Nephron (organoid): ENCODE data around the gene BABAM2.

Source experiments
- H3K27ac Mint-ChIP-seq, 3 experiments: 2 replicates each; pipeline ENCODE4 v1.8.0; 2020; ENCODE audit warnings: mixed read lengths in 3 of 3, mild to moderate bottlenecking in 2 of 3, moderate library complexity in 1 of 3
- H3K27me3 Mint-ChIP-seq: 2 replicates; pipeline ENCODE4 v1.8.0; 2021; ENCODE audit warnings: low read depth, mild to moderate bottlenecking, moderate library complexity, mixed read lengths
- H3K36me3 Mint-ChIP-seq: 2 replicates; pipeline ENCODE4 v1.8.0; 2020; ENCODE audit warnings: low read depth, mixed read lengths
- H3K4me1 Mint-ChIP-seq: 2 replicates; pipeline ENCODE4 v1.8.0; 2020; ENCODE audit warnings: mixed read lengths
- H3K4me3 Mint-ChIP-seq, 3 experiments: 2 replicates each; pipeline ENCODE4 v1.8.0; 2020; ENCODE audit warnings: mild to moderate bottlenecking in 3 of 3, mixed read lengths in 3 of 3, moderate library complexity in 2 of 3
- H3K9me3 Mint-ChIP-seq: 2 replicates; pipeline ENCODE4 v1.8.0; 2020; ENCODE audit warnings: mixed read lengths
- TF ChIP-seq, protein P1 (sequence below), 3 experiments: fragments of 200-600 bp; sonication (generic); IDR thresholded peaks; one replicate each; pipeline ENCODE4 v1.5.0; 2021; ENCODE audit warnings: antibody characterized with exemption in 3 of 3; ENCODE audit not compliant: unreplicated experiment in 3 of 3

Gene BABAM2

DNA sequence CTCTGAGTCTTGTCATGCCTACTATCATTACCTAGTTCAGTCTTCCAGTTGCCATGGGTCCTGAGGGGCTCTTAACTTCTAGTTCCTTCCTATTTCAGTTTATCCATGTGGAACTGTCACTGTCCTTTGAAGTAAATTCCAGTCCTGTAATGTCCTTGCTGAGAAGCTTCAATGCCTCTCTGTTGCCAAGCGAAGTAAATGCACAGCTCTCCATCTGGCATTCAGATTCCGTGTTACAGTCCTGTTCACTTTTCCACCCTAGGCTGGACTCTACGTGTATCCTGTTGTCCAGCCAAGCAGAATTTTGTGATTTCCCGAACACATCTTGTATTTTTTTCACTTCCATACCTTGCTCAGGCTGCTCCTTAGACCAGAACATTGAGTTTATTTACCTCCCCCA, 245.3 kb downstream of the BABAM2 start:
- Mint-ChIP-seq H3K27me3 (no peaks in the 10 kb centered on the region), H3K27ac (peak overlapping the region in 2 of 3 experiments; percentile 88 to 93), H3K9me3 (no peaks in the 10 kb centered on the region), H3K4me3 (no peak overlapping the region), H3K36me3 (peaks cover 9% of the 10 kb centered on the region), H3K4me1 (peaks cover 55% of the 10 kb centered on the region)
- TF ChIP-seq, protein P1, sequence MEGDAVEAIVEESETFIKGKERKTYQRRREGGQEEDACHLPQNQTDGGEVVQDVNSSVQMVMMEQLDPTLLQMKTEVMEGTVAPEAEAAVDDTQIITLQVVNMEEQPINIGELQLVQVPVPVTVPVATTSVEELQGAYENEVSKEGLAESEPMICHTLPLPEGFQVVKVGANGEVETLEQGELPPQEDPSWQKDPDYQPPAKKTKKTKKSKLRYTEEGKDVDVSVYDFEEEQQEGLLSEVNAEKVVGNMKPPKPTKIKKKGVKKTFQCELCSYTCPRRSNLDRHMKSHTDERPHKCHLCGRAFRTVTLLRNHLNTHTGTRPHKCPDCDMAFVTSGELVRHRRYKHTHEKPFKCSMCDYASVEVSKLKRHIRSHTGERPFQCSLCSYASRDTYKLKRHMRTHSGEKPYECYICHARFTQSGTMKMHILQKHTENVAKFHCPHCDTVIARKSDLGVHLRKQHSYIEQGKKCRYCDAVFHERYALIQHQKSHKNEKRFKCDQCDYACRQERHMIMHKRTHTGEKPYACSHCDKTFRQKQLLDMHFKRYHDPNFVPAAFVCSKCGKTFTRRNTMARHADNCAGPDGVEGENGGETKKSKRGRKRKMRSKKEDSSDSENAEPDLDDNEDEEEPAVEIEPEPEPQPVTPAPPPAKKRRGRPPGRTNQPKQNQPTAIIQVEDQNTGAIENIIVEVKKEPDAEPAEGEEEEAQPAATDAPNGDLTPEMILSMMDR (IDR thresholded peaks at IDR 0.05; ENCODE audit: unreplicated experiment in 3 of 3), result no peak

DNA sequence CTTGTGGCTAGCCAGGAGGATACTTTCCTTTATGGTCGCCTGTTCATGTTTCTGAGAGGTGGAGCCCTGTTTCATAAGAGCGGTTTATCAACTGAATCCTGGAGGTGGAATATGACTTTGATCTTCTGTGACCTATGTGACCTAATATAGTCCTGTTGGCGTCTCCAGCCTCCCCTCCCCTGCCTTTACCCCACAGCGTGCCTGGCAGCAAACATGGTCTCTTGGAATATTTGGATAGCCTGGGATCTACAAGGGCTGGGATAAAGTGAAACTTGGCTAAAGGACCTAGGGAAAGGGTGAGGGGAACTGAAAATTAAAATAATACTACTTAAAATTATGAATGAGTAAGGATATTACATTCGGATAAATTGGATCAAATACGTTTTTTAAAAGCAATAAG, 246.0 kb downstream of the BABAM2 start:
- no peaks in the 10 kb centered on the region for H3K9me3 Mint-ChIP-seq
- no peaks in the 10 kb centered on the region for H3K27me3 Mint-ChIP-seq
- H3K4me3 Mint-ChIP-seq, result no peak overlapping the region
- peaks cover 55% of the 10 kb centered on the region for H3K4me1 Mint-ChIP-seq
- peaks cover 9% of the 10 kb centered on the region for H3K36me3 Mint-ChIP-seq
- TF ChIP-seq, protein P1 (IDR thresholded peaks at IDR 0.05; ENCODE audit: unreplicated experiment in 3 of 3), result no peak
- H3K27ac Mint-ChIP-seq, result peak overlapping the region; percentile 69 to 93 (median 88)

DNA sequence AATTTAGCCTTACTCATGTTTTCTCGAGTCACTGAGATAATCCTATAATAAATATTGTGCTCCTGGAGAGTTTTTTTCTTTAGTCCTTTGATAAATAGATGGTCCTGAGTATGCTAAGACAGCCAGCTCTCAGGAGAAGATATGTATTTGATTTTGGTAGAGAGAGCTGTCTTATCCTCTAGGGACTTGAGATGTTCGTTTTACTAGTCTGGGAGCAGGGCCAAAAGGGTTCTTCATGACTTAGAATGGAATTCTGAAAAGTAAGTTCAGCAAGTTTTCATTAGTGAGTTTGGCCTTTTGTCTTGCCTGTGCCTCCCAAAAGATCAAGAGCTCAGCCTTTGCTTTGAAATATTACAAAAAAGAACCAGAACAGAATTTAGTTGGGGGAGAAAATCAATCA, 246.7 kb downstream of the BABAM2 start:
- no peaks in the 10 kb centered on the region for H3K9me3 Mint-ChIP-seq
- no peaks in the 10 kb centered on the region for H3K27me3 Mint-ChIP-seq
- H3K27ac Mint-ChIP-seq, result peak overlapping the region; percentile 86 to 88 (median 87)
- TF ChIP-seq, protein P1 (IDR thresholded peaks at IDR 0.05; ENCODE audit: unreplicated experiment in 3 of 3), result no peak
- peaks cover 59% of the 10 kb centered on the region for H3K4me1 Mint-ChIP-seq
- peaks cover 8% of the 10 kb centered on the region for H3K36me3 Mint-ChIP-seq
- peak overlapping the region in 1 of 3 experiments; percentile 1 for H3K4me3 Mint-ChIP-seq

DNA sequence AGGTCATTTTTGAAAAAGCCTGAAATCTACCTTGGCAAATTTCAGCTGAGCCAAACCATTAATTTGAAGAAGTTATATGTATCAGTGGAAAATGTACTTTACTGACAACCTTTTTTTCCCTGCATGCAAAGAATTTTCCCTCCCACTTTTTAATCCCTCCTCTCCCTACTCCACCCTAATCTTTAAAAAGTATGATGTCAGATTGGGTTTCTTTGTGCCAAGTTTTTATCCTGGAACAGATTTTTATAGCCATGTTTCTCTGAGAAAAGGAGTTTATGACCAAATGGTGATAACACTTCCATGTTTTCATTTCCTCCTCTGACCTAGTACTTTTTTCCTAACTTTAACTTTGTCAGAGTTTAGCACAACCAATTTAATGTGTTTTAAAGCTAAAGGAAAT, 251.9 kb downstream of the BABAM2 start:
- Mint-ChIP-seq H3K27me3 (no peaks in the 10 kb centered on the region), H3K9me3 (peaks cover 3% of the 10 kb centered on the region), H3K27ac (peak overlapping the region in 2 of 3 experiments; percentile 38 to 79), H3K4me1 (peaks cover 35% of the 10 kb centered on the region), H3K4me3 (no peak overlapping the region), H3K36me3 (peaks cover 4% of the 10 kb centered on the region)
- TF ChIP-seq, protein P1 (IDR thresholded peaks at IDR 0.05; ENCODE audit: unreplicated experiment in 3 of 3), result no peak

DNA sequence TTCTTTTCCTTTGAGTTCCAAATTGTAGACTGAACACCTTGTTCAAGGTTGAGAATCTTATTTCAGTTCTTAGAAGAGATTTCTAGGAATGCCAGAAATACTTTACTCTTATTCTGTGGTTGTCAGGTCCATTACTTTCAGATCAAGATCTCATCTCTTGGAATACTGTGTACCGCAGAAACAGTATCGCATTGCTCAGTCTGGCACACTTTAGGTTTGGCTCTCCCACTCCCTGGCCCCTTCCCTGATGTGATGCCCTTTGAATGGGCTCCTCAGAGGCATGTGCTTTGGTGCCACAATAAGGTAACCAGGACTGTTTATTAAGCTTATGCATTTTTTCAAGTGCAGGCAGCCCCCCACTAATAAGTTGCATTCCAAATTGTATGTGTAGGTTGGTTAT, 257.5 kb downstream of the BABAM2 start:
- peaks cover 3% of the 10 kb centered on the region for H3K9me3 Mint-ChIP-seq
- H3K27me3 Mint-ChIP-seq, result no peaks in the 10 kb centered on the region
- peaks cover 3% of the 10 kb centered on the region for H3K36me3 Mint-ChIP-seq

DNA sequence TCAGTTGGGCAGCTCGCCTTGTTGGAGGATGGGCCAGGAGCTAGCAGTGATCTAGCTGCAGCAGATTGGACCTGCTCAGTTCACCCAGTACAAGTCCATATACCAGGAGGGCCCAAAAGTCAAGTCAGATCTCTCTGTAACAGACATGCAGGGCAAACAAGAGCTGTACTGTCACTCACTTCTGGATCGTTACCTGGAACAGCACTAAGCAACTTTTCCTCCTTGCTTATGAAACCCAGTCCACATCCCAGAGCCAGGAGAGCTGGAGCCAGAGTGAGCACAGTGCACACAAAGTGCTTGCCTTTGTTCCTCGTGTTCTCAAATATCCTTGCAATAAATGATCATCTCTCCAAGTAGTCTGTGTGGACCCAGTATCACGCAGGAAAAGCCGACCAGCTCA, 258.0 kb downstream of the BABAM2 start:
- Mint-ChIP-seq H3K27me3 (no peaks in the 10 kb centered on the region), H3K4me1 (peaks cover 16% of the 10 kb centered on the region), H3K36me3 (peaks cover 3% of the 10 kb centered on the region), H3K27ac (peak overlapping the region in 1 of 3 experiments; percentile 1), H3K9me3 (peaks cover 3% of the 10 kb centered on the region), H3K4me3 (no peak overlapping the region)
- TF ChIP-seq, protein P1 (IDR thresholded peaks at IDR 0.05; ENCODE audit: unreplicated experiment in 3 of 3), result no peak

More for the DNA sequence above, 257.5 kb downstream of the BABAM2 start:
- Mint-ChIP-seq H3K27ac (no peak overlapping the region), H3K4me1 (peaks cover 16% of the 10 kb centered on the region), H3K4me3 (no peak overlapping the region)
- TF ChIP-seq, protein P1 (IDR thresholded peaks at IDR 0.05; ENCODE audit: unreplicated experiment in 3 of 3), result no peak
